ENCODE results near the gene AXIN1.

GRCh38 chr16:374616-374926, 22.0 kb upstream of the AXIN1 start:
- TF ChIP-seq POLR2A (IDR thresholded peaks at IDR 0.05) (no peak), CTCF (IDR thresholded peaks at IDR 0.05) (no peak)
